Measurements from ENCODE around the gene CCDC30. TPM values are rescaled to one million over a fixed set of nuclear protein-coding genes. Genes with fewer than 3 reads are reported as not detected.

Gene CCDC30
- total and polyA plus RNA-seq, 9 of the 15 experiments (the other 6 are each of a cell fraction or from before 2014, with no cell fraction given): 0.05 to 0.91 (median 0.24) TPM

DNA sequence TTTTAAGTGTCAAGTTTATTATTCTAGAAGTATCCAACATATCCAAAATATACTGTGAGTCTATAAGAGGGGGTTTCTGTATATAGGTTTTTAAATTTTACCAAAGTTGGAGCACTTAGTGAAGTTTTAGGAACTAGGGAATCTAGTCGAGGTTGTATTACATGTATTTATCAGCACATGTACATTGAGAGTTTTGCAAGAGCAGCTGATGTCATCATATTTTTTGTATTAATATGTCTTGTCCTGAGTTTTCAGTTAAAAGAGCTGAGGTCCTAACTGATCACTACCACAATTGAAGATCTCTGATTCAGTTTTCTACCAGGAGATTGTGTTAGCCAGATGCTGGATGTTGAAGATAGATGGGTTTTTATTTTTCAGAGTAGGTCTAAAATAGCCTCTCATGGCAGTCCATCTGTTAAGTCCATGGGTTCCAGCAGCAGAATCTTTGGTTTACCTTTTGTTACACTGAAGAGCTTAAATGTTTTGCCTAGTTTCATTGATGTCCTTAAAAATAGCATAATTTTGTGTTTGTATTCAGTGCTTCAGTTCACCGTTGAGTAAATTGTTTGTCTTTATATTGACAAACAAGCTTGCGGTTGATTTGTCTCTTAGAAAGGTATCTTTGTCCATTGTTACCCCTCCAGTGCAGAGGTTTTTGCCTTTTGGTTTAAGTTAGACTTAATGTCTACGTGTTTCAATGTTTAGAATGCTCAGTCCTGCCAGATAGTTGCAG, 235.2 kb downstream of the CCDC30 start:
- intact Hi-C loops (cut with micrococcal nuclease) (no loop called here), in situ Hi-C loops (cut with MboI) (no loop called here)
- H3K79me2 ChIP-seq (ENCODE audit: control insufficient read depth, insufficient read depth, low read length): peaks cover 85% of the 10 kb centered on the region
- H3K9ac ChIP-seq (ENCODE audit: insufficient read depth in 1 of 2, low read depth in 2 of 2, low read length in 2 of 2): no peak overlapping the region
- WGBS (ENCODE audit: insufficient coverage, low coverage, missing lambda C conversion rate): 93% methylated on average over 4 of the region's 4 CpGs
- H3K4me2 ChIP-seq (ENCODE audit: insufficient read depth, low read length): no peak overlapping the region
- FAIRE-seq (no peak), ATAC-seq (no peak), DNase-seq (ENCODE audit: extremely low read depth in 1 of 4, low spot score in 3 of 4) (no peak)
- TF ChIP-seq ESRRA (IDR thresholded peaks at IDR 0.05; ENCODE audit: borderline replicate concordance, low read depth) (no peak), PYGO2 (tag; IDR thresholded peaks at IDR 0.05) (no peak), POLR2B (IDR thresholded peaks at IDR 0.05; ENCODE audit: low read depth, partially characterized antibody) (peak; percentile 14)
- BruUV-seq (replicated peaks): no TSS peak
- H3K9me1 ChIP-seq (ENCODE audit: control insufficient read depth, insufficient read depth, low read length): no peaks in the 10 kb centered on the region
- CTCF ChIA-PET (ENCODE audit: low intra/inter-chr PET ratio): no interaction called here
- no peaks in the 10 kb centered on the region for H3K9me3 ChIP-seq (replicated peaks; ENCODE audit: control insufficient read depth, insufficient read depth, low read depth, low read length)
- H3K36me3 ChIP-seq (ENCODE audit: control insufficient read depth, insufficient read depth, low read length): peaks cover 100% of the 10 kb centered on the region
- no peak overlapping the region for H3K4me3 ChIP-seq
- no peak overlapping the region for H2AFZ ChIP-seq (ENCODE audit: low read depth, low read length)
- POLR2A ChIA-PET: interaction anchor here (0.7 to 1.4 kb wide), 2 partner anchors 15 to 88 kb away, joined by 3 to 6 read pairs; partner anchors contain the start of gene YBX1
- H3K27me3 ChIP-seq (ENCODE audit: control insufficient read depth in 2 of 2, insufficient read depth in 2 of 2, low read length in 2 of 2): no peaks in the 10 kb centered on the region
- no peak overlapping the region for H3K27ac ChIP-seq (ENCODE audit: extremely low read depth, low read depth, low read length)
- peaks cover 11% of the 10 kb centered on the region for H4K20me1 ChIP-seq (replicated peaks; ENCODE audit: control insufficient read depth, insufficient read depth, low read length)
- no peaks in the 10 kb centered on the region for H3K4me1 ChIP-seq (replicated peaks in 1 of 2; ENCODE audit: control insufficient read depth in 2 of 2, insufficient read depth in 2 of 2, low read length in 2 of 2)

DNA sequence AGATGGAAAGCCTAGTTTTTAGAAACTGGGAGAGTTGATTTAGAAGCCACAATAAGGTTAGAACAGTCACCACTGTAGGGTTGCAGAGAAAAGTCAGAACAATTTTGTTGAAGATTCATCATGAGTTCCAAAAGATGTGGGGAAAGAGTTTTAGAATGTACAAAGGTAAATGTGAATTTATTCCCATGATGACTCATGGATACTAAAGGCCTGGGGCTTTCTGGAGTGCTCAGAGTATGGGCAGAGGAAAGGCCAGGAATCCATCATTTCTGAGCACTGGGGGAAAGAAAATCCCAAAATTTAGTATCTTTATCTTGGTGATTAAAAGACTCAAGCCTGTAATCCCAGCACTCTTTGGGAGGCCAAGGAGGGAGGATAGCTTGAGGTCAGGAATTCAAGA, 236.9 kb downstream of the CCDC30 start:
- Histone ChIP-seq H3K36me3 (ENCODE audit: control insufficient read depth, insufficient read depth, low read length) (peaks cover 100% of the 10 kb centered on the region), H3K27me3 (ENCODE audit: control insufficient read depth in 2 of 2, insufficient read depth in 2 of 2, low read length in 2 of 2) (no peaks in the 10 kb centered on the region), H3K4me3 (no peak overlapping the region), H2AFZ (ENCODE audit: low read depth, low read length) (no peak overlapping the region), H3K9me3 (replicated peaks; ENCODE audit: control insufficient read depth, insufficient read depth, low read depth, low read length) (no peaks in the 10 kb centered on the region), H3K27ac (ENCODE audit: extremely low read depth, low read depth, low read length) (no peak overlapping the region), H4K20me1 (replicated peaks; ENCODE audit: control insufficient read depth, insufficient read depth, low read length) (no peaks in the 10 kb centered on the region; the same call in 1 of the 2 replicates), H3K9me1 (ENCODE audit: control insufficient read depth, insufficient read depth, low read length) (no peaks in the 10 kb centered on the region), H3K79me2 (ENCODE audit: control insufficient read depth, insufficient read depth, low read length) (peaks cover 67% of the 10 kb centered on the region), H3K4me2 (ENCODE audit: insufficient read depth, low read length) (no peak overlapping the region), H3K4me1 (replicated peaks in 1 of 2; ENCODE audit: control insufficient read depth in 2 of 2, insufficient read depth in 2 of 2, low read length in 2 of 2) (no peaks in the 10 kb centered on the region), H3K9ac (ENCODE audit: insufficient read depth in 1 of 2, low read depth in 2 of 2, low read length in 2 of 2) (no peak overlapping the region)
- intact Hi-C loops (cut with micrococcal nuclease): no loop called here
- POLR2A ChIA-PET: interaction anchor here (0.9 to 2.0 kb wide), 4 partner anchors 9 to 36 kb away, joined by 3 to 7 read pairs (median 4); no protein-coding TSS in a partner anchor
- DNase-seq (ENCODE audit: extremely low read depth in 1 of 4, low spot score in 3 of 4): no peak
- FAIRE-seq: no peak
- in situ Hi-C loops (cut with MboI): no loop called here
- ATAC-seq: no peak
- TF ChIP-seq ZFP36 (IDR thresholded peaks at IDR 0.05; ENCODE audit: low read depth, low read length, partially characterized antibody) (no peak), ZNF23 (CRISPR knock-in tag; IDR thresholded peaks at IDR 0.05) (no peak), MCM7 (IDR thresholded peaks at IDR 0.05) (no peak), MYC (IDR thresholded peaks at IDR 0.05; ENCODE audit: low read depth, low read length) (no peak), MYC (CRISPR knock-in tag; IDR thresholded peaks at IDR 0.05; ENCODE audit: borderline replicate concordance, low read depth) (no peak), HDAC6 (IDR thresholded peaks at IDR 0.05; ENCODE audit: low read depth, low read length) (no peak), FUS (optimal IDR thresholded peaks at IDR 0.05; ENCODE audit: low read depth, low read length) (no peak), RHOXF2B (CRISPR knock-in tag; conservative IDR thresholded peaks at IDR 0.05) (no peak), KDM5B (IDR thresholded peaks at IDR 0.05; ENCODE audit: insufficient replicate concordance, low read depth, low read length) (no peak), LEF1 (IDR thresholded peaks at IDR 0.05) (no peak)
- TF ChIP-seq, protein P1, sequence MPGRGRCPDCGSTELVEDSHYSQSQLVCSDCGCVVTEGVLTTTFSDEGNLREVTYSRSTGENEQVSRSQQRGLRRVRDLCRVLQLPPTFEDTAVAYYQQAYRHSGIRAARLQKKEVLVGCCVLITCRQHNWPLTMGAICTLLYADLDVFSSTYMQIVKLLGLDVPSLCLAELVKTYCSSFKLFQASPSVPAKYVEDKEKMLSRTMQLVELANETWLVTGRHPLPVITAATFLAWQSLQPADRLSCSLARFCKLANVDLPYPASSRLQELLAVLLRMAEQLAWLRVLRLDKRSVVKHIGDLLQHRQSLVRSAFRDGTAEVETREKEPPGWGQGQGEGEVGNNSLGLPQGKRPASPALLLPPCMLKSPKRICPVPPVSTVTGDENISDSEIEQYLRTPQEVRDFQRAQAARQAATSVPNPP (IDR thresholded peaks at IDR 0.05; ENCODE audit: borderline replicate concordance, insufficient read depth, insufficient read length): no peak
- CTCF ChIA-PET (ENCODE audit: low intra/inter-chr PET ratio): no interaction called here
- BruUV-seq (replicated peaks): no TSS peak
